Smooth muscle cell (in vitro differentiated cells): ENCODE measurements around the gene ARHGEF3. TPM values are rescaled to one million over a fixed set of nuclear protein-coding genes. Genes with fewer than 3 reads are reported as not detected.
A peak's percentile ranks its signal among the peaks of the same experiment; 100 is the strongest.

ENCODE experiments used
- DNase-seq: peaks from one replicate; lab custom pipeline; 2025; ENCODE audit not compliant: unreplicated experiment; lab: John Stamatoyannopoulos, UW
- H2AFZ ChIP-seq: fragments of 200-600 bp; sonication (generic); 2 replicates; pipeline ENCODE4 v1.6.0; 2016; ENCODE audit warnings: antibody characterized with exemption, low read depth, mild to moderate bottlenecking
- H3F3A ChIP-seq: fragments of 200-600 bp; sonication (generic); 2 replicates; pipeline ENCODE4 v1.6.0; 2017; ENCODE audit warnings: antibody characterized with exemption, low read depth
- H3K27ac ChIP-seq: fragments of 200-600 bp; sonication (generic); 2 replicates; pipeline ENCODE4 v1.5.1; 2016; ENCODE audit warnings: low read depth, mild to moderate bottlenecking
- H3K27me3 ChIP-seq: fragments of 200-600 bp; sonication (generic); 2 replicates; pipeline ENCODE4 v1.6.1; 2016; ENCODE audit warnings: low read depth, mild to moderate bottlenecking
- H3K36me3 ChIP-seq: fragments of 200-600 bp; sonication (generic); 2 replicates; pipeline ENCODE4 v1.5.1; 2016; ENCODE audit warnings: low read depth
- H3K4me1 ChIP-seq: fragments of 200-600 bp; sonication (generic); 2 replicates; pipeline ENCODE4 v1.5.1; 2016; ENCODE audit warnings: low read depth
- H3K4me2 ChIP-seq: fragments of 200-600 bp; sonication (generic); 2 replicates; pipeline ENCODE4 v1.6.0; 2016; ENCODE audit warnings: mild to moderate bottlenecking
- H3K4me3 ChIP-seq: fragments of 200-600 bp; sonication (generic); 2 replicates; pipeline ENCODE4 v1.5.1; 2016; ENCODE audit warnings: mild to moderate bottlenecking
- H3K79me2 ChIP-seq: fragments of 200-600 bp; sonication (generic); 2 replicates; pipeline ENCODE4 v1.6.0; 2016; ENCODE audit warnings: low read depth, mild to moderate bottlenecking
- H3K9ac ChIP-seq: fragments of 200-600 bp; sonication (generic); 2 replicates; pipeline ENCODE4 v1.6.0; 2016; ENCODE audit warnings: low read depth
- H3K9me3 ChIP-seq: fragments of 200-600 bp; sonication (generic); replicated peaks from 2 replicates; pipeline ENCODE4 v1.5.1; 2016; ENCODE audit warnings: low read depth
- H4K20me1 ChIP-seq: fragments of 200-600 bp; sonication (generic); 2 replicates; pipeline ENCODE4 v1.6.0; 2016; ENCODE audit warnings: low read depth
- WGBS: methylation state at CpG from one replicate; pipeline ENCODE4 v1.1.7; 2016; ENCODE audit warnings: low lambda C conversion rate; 5-methylcytosine and 5-hydroxymethylcytosine counted together
- polyA plus RNA-seq: library from polyadenylated mRNA; unstranded; fragments of >200 nt; fragmentation: Nextera tagmentation; extraction: Ambion mirVana; gene quantifications from 2 replicates; pipeline ENCODE4 v1.2.1, GENCODE V29; 2016
- total RNA-seq: library from RNA; depleted of rRNA; stranded (reverse); fragments of >200 nt; gene quantifications from 2 replicates; pipeline ENCODE4 v1.2.3, GENCODE V29; 2014
- TF ChIP-seq, protein P1 (sequence below): fragments of 200-600 bp; sonication (generic); IDR thresholded peaks from 2 replicates; pipeline ENCODE4 v1.5.1; 2017; ENCODE audit warnings: borderline replicate concordance, mild to moderate bottlenecking, antibody characterized with exemption; ENCODE audit not compliant: insufficient read depth, poor library complexity, severe bottlenecking

Gene ARHGEF3
- total and polyA plus RNA-seq, 2 experiments from 2014 or later: 131 to 137 TPM

DNA sequence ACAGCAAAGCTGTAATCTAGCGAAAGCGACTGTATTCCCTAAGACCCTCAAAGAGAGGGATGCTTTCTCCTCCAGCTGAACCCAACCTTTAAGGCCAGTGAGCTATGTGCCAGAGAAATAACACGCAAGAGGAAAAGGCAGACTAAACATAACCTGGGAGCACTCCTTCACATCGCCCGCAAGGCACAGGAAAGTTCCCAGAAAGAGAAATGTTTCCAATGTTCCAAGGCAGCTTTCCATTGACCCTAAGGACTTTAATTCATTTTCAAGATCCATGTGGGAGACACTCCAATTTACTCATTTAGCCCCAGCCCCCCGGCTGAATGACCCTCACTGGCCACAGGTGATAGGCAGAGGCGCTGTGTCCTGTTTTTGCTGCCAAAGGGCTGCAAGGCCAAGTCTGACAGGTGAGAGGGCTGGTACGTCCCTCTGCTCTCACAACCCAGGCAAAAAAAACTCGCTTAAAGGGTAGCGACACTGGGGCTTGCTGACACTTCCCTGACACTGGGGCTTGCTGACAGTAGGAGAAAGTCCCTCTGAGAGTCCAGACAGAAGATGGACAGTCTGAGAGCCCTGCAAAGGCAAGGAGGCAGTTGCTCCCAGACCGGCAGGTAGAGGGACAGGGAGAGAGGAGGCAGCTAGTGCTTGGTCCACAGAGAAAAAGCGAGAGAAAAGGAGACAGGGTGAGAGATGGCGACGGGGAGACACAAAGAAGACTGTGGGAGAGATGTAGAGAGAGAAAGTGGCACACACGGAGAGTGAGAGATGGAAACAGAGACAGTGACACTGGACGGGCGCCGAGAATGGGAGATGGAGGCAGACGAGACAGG lies 702 bp downstream of the ARHGEF3 start:
- Histone ChIP-seq H3K79me2 (peaks cover 70% of the 10 kb centered on the region), H3K36me3 (no peaks in the 10 kb centered on the region), H3K27ac (peak overlapping the region; percentile 59), H4K20me1 (peaks cover 56% of the 10 kb centered on the region), H3K4me1 (peaks cover 17% of the 10 kb centered on the region), H3K4me2 (peak overlapping the region; percentile 97), H3K4me3 (peak overlapping the region; percentile 89), H3K9ac (peak overlapping the region; percentile 81), H3F3A (peaks cover 7% of the 10 kb centered on the region), H2AFZ (no peak overlapping the region), H3K27me3 (no peaks in the 10 kb centered on the region), H3K9me3 (no peaks in the 10 kb centered on the region)
- no peak for DNase-seq
- WGBS: 19% methylated on average over 19 of the region's 19 CpGs
- TF ChIP-seq, protein P1, sequence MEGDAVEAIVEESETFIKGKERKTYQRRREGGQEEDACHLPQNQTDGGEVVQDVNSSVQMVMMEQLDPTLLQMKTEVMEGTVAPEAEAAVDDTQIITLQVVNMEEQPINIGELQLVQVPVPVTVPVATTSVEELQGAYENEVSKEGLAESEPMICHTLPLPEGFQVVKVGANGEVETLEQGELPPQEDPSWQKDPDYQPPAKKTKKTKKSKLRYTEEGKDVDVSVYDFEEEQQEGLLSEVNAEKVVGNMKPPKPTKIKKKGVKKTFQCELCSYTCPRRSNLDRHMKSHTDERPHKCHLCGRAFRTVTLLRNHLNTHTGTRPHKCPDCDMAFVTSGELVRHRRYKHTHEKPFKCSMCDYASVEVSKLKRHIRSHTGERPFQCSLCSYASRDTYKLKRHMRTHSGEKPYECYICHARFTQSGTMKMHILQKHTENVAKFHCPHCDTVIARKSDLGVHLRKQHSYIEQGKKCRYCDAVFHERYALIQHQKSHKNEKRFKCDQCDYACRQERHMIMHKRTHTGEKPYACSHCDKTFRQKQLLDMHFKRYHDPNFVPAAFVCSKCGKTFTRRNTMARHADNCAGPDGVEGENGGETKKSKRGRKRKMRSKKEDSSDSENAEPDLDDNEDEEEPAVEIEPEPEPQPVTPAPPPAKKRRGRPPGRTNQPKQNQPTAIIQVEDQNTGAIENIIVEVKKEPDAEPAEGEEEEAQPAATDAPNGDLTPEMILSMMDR: no peak

DNA sequence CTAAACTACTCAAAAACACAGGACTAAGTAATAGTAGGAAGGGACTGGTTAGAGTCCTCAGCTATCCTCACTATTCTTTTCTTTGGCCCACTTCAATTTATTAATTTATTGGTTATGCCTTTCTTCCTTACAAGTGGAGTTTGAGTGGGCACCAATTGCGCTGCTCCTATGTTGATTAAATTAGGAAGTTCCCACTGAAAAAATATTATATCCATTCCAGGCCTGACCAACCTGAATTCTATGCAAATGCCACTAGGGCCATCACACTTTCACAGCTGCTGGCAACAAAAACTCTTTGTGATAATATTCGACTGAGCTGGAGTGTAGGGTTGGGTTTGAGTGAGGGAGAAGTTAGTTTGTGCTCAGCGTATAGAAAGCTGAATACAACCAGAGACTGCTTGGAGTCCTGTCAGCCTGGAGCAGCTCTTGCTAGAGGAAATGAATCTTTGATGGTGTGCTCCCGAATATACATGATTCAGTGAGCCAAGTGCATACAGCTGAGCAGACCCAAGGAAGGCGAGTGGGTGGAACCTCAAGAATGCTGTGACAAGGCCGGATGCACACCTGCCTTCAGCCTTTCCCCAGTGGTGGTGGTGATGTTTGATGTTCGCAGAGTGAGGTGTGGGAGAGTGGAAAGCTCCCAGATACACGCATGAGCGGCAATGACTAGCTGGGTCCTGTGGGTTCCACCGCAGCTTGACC lies 1.5 kb downstream of the ARHGEF3 start:
- no peak for DNase-seq
- Histone ChIP-seq H3K36me3 (no peaks in the 10 kb centered on the region), H3K79me2 (peaks cover 78% of the 10 kb centered on the region), H4K20me1 (peaks cover 64% of the 10 kb centered on the region), H3K9me3 (no peaks in the 10 kb centered on the region), H2AFZ (no peak overlapping the region), H3K4me1 (peaks cover 9% of the 10 kb centered on the region), H3K27ac (peak overlapping the region; percentile 59), H3K27me3 (no peaks in the 10 kb centered on the region), H3K9ac (peak overlapping the region; percentile 81), H3K4me2 (peak overlapping the region; percentile 97), H3F3A (peaks cover 1% of the 10 kb centered on the region), H3K4me3 (peak overlapping the region; percentile 89)
- 32% methylated on average over 10 of the region's 10 CpGs for WGBS
- TF ChIP-seq, protein P1: no peak

DNA sequence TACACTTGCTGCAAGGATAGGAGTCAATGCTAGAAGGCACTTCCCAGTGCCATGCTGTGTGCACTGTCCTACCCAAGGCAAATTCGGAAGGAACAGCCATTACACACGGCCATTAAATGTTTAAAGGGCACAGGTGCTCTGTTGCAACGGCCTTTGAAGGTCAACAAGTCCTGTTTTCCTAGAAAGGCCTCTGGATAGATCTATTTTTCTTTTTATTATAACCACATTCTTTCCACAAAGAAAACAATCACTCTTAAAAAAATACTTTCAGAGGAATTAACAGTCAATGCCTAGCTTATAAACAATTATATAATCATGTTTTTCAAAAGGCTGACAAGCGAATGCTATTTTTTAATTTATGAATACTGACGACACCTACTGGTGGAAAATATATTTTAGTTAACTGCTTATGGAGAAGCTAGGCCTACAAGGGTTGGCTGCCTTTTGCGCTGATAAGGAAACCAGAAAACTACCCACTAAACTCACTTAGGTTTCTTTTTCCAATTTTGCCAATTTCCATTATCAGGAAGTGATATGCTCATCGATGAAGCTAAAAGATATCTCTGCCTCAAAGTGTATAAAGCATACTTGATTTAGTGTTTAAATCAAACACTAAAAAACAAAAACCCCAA lies 2.4 kb downstream of the ARHGEF3 start:
- Histone ChIP-seq H3K36me3 (no peaks in the 10 kb centered on the region), H3F3A (peaks cover 6% of the 10 kb centered on the region), H3K4me3 (peak overlapping the region; percentile 89), H2AFZ (no peak overlapping the region), H3K27ac (peak overlapping the region; percentile 85), H3K27me3 (no peaks in the 10 kb centered on the region), H3K4me2 (peak overlapping the region; percentile 97), H4K20me1 (peaks cover 73% of the 10 kb centered on the region), H3K79me2 (peaks cover 87% of the 10 kb centered on the region), H3K9ac (peak overlapping the region; percentile 81), H3K4me1 (peaks cover under 1% of the 10 kb centered on the region), H3K9me3 (no peaks in the 10 kb centered on the region)
- TF ChIP-seq, protein P1: peak; percentile 69
- WGBS: 24% methylated on average over 7 of the region's 7 CpGs
- DNase-seq: no peak
